NK-92 (cell line): ENCODE results near the gene HGD.
"Not testable (repeated sequence)": the region's sequence is repeated elsewhere in the genome, so short reads cannot be mapped to it uniquely, and the experiment has no call there.

ENCODE experiments used
- DNase-seq: peaks from one replicate; lab custom pipeline; 2025; ENCODE audit not compliant: unreplicated experiment; lab: John Stamatoyannopoulos, UW

Gene HGD

GRCh38 chr3:120640231-120640630 lies 41.8 kb downstream of the HGD start:
- DNase-seq = no peak

GRCh38 chr3:120638820-120639219 lies 43.2 kb downstream of the HGD start:
- DNase-seq = not testable (repeated sequence)

- no peak for DNase-seq
Measured at GRCh38 chr3:120637851-120638559, 44.0 kb downstream of the HGD start.

- DNase-seq = no peak
Measured at GRCh38 chr3:120636795-120637401, 45.1 kb downstream of the HGD start.

- DNase-seq = no peak
Measured at GRCh38 chr3:120634539-120634938, 47.5 kb downstream of the HGD start.

GRCh38 chr3:120625159-120625586 lies 56.9 kb downstream of the HGD start:
- no peak for DNase-seq

GRCh38 chr3:120623727-120624093 lies 58.3 kb downstream of the HGD start:
- DNase-seq = no peak

- no peak for DNase-seq
Measured at GRCh38 chr3:120622870-120623726, 58.9 kb downstream of the HGD start.

- no peak for DNase-seq
Measured at GRCh38 chr3:120622457-120622856, 59.6 kb downstream of the HGD start.

- not testable (repeated sequence) for DNase-seq
Measured at GRCh38 chr3:120616745-120617144, 65.3 kb downstream of the HGD start.

GRCh38 chr3:120615847-120616609 lies 66.0 kb downstream of the HGD start:
- DNase-seq = no peak

- DNase-seq = no peak
Measured at GRCh38 chr3:120614765-120615164, 67.3 kb downstream of the HGD start.

GRCh38 chr3:120608506-120608905 lies 73.5 kb downstream of the HGD start:
- no peak for DNase-seq

- DNase-seq = no peak
Measured at GRCh38 chr3:120604784-120605183, 77.3 kb downstream of the HGD start.

- no peak for DNase-seq
Measured at GRCh38 chr3:120604382-120604781, 77.7 kb downstream of the HGD start.

- DNase-seq = no peak
Measured at GRCh38 chr3:120602682-120603081, 79.4 kb downstream of the HGD start.

GRCh38 chr3:120601554-120601953 lies 80.5 kb downstream of the HGD start:
- DNase-seq = no peak

- no peak for DNase-seq
Measured at GRCh38 chr3:120599211-120599610, 82.8 kb downstream of the HGD start.

- no peak for DNase-seq
Measured at GRCh38 chr3:120597445-120598049, 84.5 kb downstream of the HGD start.

- DNase-seq = no peak
Measured at GRCh38 chr3:120596853-120597223, 85.2 kb downstream of the HGD start.
